Right ventricle myocardium inferior (tissue), 1 donor: ENCODE results near the gene STIM2. TPM values are rescaled to one million over a fixed set of nuclear protein-coding genes. Genes with fewer than 3 reads are reported as not detected.
"Not testable (repeated sequence)": the region's sequence is repeated elsewhere in the genome, so short reads cannot be mapped to it uniquely, and the experiment has no call there.

ENCODE experiments used
- ATAC-seq: fragments of 200-7000 bp; cut with Tn5 transposase; one replicate; pipeline ENCODE4 v1.9.1; 2020; ENCODE audit warnings: mild to moderate bottlenecking, moderate library complexity
- DNase-seq: peaks from one replicate; pipeline ENCODE4 v3.0.0; 2021; ENCODE audit errors: missing footprints
- intact Hi-C: fragments of 100-400 bp; cut with DNase I; formaldehyde crosslinking; loops from one replicate; pipeline ENCODE4 v1.11.0; 2022
- total RNA-seq: library from RNA; stranded (reverse); fragmentation: NEBNext Ultra II Directional; extraction: Animal tissue kit (Norgen Biotek cat#: 25700); gene quantifications from one replicate; pipeline ENCODE4 v1.2.1, GENCODE V29; 2021
- donor health status: DM: no; HTN: yes; CAD: no; lungs with severe emphysema.

STIM2 gene
- total RNA-seq, 1 donor from 2014 or later: 9.2 TPM

GRCh38 chr4:26964994-26965393 lies 104.4 kb downstream of the STIM2 start:
- intact Hi-C loops: no loop called here
- DNase-seq (no peak), ATAC-seq (no peak)

- DNase-seq, intact Hi-C loops, ATAC-seq: not testable (repeated sequence)
These were observed 115.0 kb downstream of the STIM2 start for GRCh38 chr4:26975464-26976181.

GRCh38 chr4:26978387-26979053 lies 117.9 kb downstream of the STIM2 start:
- ATAC-seq (peak; percentile 57), DNase-seq (no peak)
- intact Hi-C loops: no loop called here

GRCh38 chr4:26984896-26985295 lies 124.3 kb downstream of the STIM2 start:
- intact Hi-C loops: no loop called here
- ATAC-seq: no peak
- DNase-seq: no peak

GRCh38 chr4:26985873-26986272 lies 125.2 kb downstream of the STIM2 start:
- DNase-seq (no peak), ATAC-seq (no peak)
- intact Hi-C loops: no loop called here

GRCh38 chr4:26987191-26987590 lies 126.5 kb downstream of the STIM2 start:
- DNase-seq (no peak), ATAC-seq (no peak)
- intact Hi-C loops: no loop called here

GRCh38 chr4:26991057-26991456 lies 130.4 kb downstream of the STIM2 start:
- no peak for ATAC-seq
- intact Hi-C loops: loop anchor here (5.0 kb wide), 1 partner anchor 129 kb away; the partner anchor contains the start of gene STIM2

GRCh38 chr4:26992657-26993361 lies 132.2 kb downstream of the STIM2 start:
- peak; percentile 92 for ATAC-seq
- intact Hi-C loops: loop anchor here (5.0 kb wide), 1 partner anchor 131 kb away; the partner anchor contains the start of gene STIM2
- DNase-seq: no peak

More at GRCh38 chr4:26991057-26991456, 130.4 kb downstream of the STIM2 start:
- DNase-seq: no peak

GRCh38 chr4:26993539-26993938 lies 132.9 kb downstream of the STIM2 start:
- no peak for ATAC-seq

GRCh38 chr4:26993967-26994366 lies 133.3 kb downstream of the STIM2 start:
- no peak for DNase-seq
- ATAC-seq: no peak
- intact Hi-C loops: loop anchor here (5.0 kb wide), 1 partner anchor 132 kb away; the partner anchor contains the start of gene STIM2

More at GRCh38 chr4:26993539-26993938, 132.9 kb downstream of the STIM2 start:
- intact Hi-C loops: loop anchor here (5.0 kb wide), 1 partner anchor 131 kb away; the partner anchor contains the start of gene STIM2
- DNase-seq: no peak

- ATAC-seq (no peak), DNase-seq (no peak)
- intact Hi-C loops: no loop called here
These were observed 134.7 kb downstream of the STIM2 start for GRCh38 chr4:26995316-26995715.

- no peak for ATAC-seq
- intact Hi-C loops: no loop called here
- no peak for DNase-seq
These were observed 136.1 kb downstream of the STIM2 start for GRCh38 chr4:26996745-26997144.

GRCh38 chr4:26999689-27000088 lies 139.0 kb downstream of the STIM2 start:
- ATAC-seq: no peak
- intact Hi-C loops: no loop called here
- DNase-seq: no peak

- no peak for ATAC-seq
- DNase-seq: no peak
- intact Hi-C loops: no loop called here
These were observed 139.5 kb downstream of the STIM2 start for GRCh38 chr4:27000122-27000521.

GRCh38 chr4:27000820-27001219 lies 140.2 kb downstream of the STIM2 start:
- intact Hi-C loops: no loop called here
- no peak for ATAC-seq
- DNase-seq: no peak

GRCh38 chr4:27001398-27002164 lies 140.9 kb downstream of the STIM2 start:
- no peak for DNase-seq
- no peak for ATAC-seq
- intact Hi-C loops: no loop called here

- DNase-seq: no peak
- ATAC-seq: no peak
- intact Hi-C loops: no loop called here
These were observed 143.0 kb downstream of the STIM2 start for GRCh38 chr4:27003642-27004113.

GRCh38 chr4:27005501-27005900 lies 144.9 kb downstream of the STIM2 start:
- intact Hi-C loops: loop anchor here (5.0 kb wide), 1 partner anchor 143 kb away; the partner anchor contains the start of gene STIM2
- DNase-seq (no peak), ATAC-seq (no peak)
